HFF-Myc (cell line): Measurements from ENCODE around the gene TPM1.
"Not testable (repeated sequence)": the region's sequence is repeated elsewhere in the genome, so short reads cannot be mapped to it uniquely, and the experiment has no call there.

ENCODE experiments used
- DNase-seq: peaks from one replicate; pipeline ENCODE4 v3.0.0-alpha.2; 2011; ENCODE audit warnings: low read depth; ENCODE audit errors: extremely low read depth
- H3K4me3 ChIP-seq: replicated peaks from 2 replicates; pipeline ENCODE4 v1.5.1; 2011; ENCODE audit warnings: low read depth, mild to moderate bottlenecking, control low read depth, low read length
- CTCF ChIP-seq: IDR thresholded peaks from 2 replicates; pipeline ENCODE4 v1.5.1; 2012; ENCODE audit warnings: mild to moderate bottlenecking, low read depth, low read length, control low read depth; ENCODE audit errors: missing control alignments

Gene TPM1

GRCh38 chr15:63103416-63103815 lies 60.9 kb downstream of the TPM1 start:
- H3K4me3 ChIP-seq, result no peak overlapping the region
- TF ChIP-seq CTCF, result no peak
- DNase-seq, result no peak

GRCh38 chr15:63104727-63105126 lies 62.2 kb downstream of the TPM1 start:
- no peak for TF ChIP-seq CTCF
- no peak for DNase-seq

GRCh38 chr15:63105354-63105753 lies 62.8 kb downstream of the TPM1 start:
- not testable (repeated sequence) for H3K4me3 ChIP-seq, DNase-seq

More at GRCh38 chr15:63104727-63105126, 62.2 kb downstream of the TPM1 start:
- H3K4me3 ChIP-seq, result no peak overlapping the region

DNA sequence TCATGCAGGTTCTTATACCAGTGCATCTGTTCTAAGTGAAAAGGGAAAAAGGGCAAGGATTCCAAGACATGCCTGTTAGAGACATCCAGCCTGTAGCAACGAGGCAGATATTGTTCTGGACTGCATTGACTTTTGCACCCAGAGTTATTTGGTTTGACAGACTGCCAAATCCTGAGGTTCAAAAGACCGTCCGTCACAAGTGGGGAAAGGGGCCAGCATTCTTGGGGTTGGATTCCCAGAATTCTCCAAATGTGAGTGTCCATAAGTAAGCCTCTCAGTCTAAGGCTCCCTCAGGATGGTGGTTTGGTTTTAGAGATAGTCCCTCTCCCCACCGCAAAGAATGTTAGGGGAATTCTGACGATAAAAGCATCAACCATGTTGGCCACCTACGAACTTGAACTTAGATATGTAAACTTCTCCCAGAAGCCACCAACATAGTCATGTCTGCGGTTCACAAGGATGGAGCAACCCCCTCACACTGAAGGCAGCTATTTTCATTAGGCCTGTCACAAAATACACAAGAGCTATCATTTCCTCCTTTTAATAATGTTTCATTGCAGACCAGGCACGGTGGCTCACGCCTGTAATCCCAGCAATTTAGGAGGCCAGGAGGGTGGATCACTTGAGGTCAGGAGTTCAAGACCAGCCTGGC lies 65.5 kb downstream of the TPM1 start:
- DNase-seq, result peak; percentile 99
- H3K4me3 ChIP-seq, result no peak overlapping the region

GRCh38 chr15:63109498-63109897 lies 67.0 kb downstream of the TPM1 start:
- no peak for DNase-seq
- no peak overlapping the region for H3K4me3 ChIP-seq
- TF ChIP-seq CTCF, result no peak

More for the DNA sequence above, 65.5 kb downstream of the TPM1 start:
- no peak for TF ChIP-seq CTCF

GRCh38 chr15:63109920-63110319 lies 67.4 kb downstream of the TPM1 start:
- no peak for DNase-seq
- TF ChIP-seq CTCF, result no peak
- H3K4me3 ChIP-seq, result no peak overlapping the region

- no peak overlapping the region for H3K4me3 ChIP-seq
- no peak for DNase-seq
- no peak for TF ChIP-seq CTCF
These were observed 68.0 kb downstream of the TPM1 start for GRCh38 chr15:63110428-63111026.
